ENCODE data around the gene DDAH1.

- TF ChIP-seq MAX (CRISPR knock-in tag; IDR thresholded peaks at IDR 0.05): no peak
- no peak for TF ChIP-seq HMGXB4 (CRISPR knock-in tag; IDR thresholded peaks at IDR 0.05)
- TF ChIP-seq CREM (CRISPR knock-in tag; IDR thresholded peaks at IDR 0.05): no peak
- no peak for TF ChIP-seq TEAD4 (CRISPR knock-in tag; IDR thresholded peaks at IDR 0.05)
- TF ChIP-seq CTCF (IDR thresholded peaks at IDR 0.05): no peak
- no peak for TF ChIP-seq CREB1 (CRISPR knock-in tag; IDR thresholded peaks at IDR 0.05)
- TF ChIP-seq ATF2 (CRISPR knock-in tag; IDR thresholded peaks at IDR 0.05; ENCODE audit: borderline replicate concordance, low read depth): no peak
- TF ChIP-seq FOXP1 (CRISPR knock-in tag; IDR thresholded peaks at IDR 0.05; ENCODE audit: borderline replicate concordance): no peak
- no peak for TF ChIP-seq SP1 (CRISPR knock-in tag; conservative IDR thresholded peaks at IDR 0.05)
- TF ChIP-seq ESRRA (CRISPR knock-in tag; IDR thresholded peaks at IDR 0.05; ENCODE audit: borderline replicate concordance): no peak
- no peak for TF ChIP-seq PREB (CRISPR knock-in tag; IDR thresholded peaks at IDR 0.05; ENCODE audit: borderline replicate concordance)
- TF ChIP-seq ATF1 (CRISPR knock-in tag; IDR thresholded peaks at IDR 0.05): no peak
- TF ChIP-seq AFF4 (CRISPR knock-in tag; IDR thresholded peaks at IDR 0.05; ENCODE audit: borderline replicate concordance): no peak
Observed at GRCh38 chr1:85313888-85314696, 150.9 kb downstream of the DDAH1 start.

Data from WTC11 (cell line).